ENCODE measurements around the gene MTUS2.

DNA sequence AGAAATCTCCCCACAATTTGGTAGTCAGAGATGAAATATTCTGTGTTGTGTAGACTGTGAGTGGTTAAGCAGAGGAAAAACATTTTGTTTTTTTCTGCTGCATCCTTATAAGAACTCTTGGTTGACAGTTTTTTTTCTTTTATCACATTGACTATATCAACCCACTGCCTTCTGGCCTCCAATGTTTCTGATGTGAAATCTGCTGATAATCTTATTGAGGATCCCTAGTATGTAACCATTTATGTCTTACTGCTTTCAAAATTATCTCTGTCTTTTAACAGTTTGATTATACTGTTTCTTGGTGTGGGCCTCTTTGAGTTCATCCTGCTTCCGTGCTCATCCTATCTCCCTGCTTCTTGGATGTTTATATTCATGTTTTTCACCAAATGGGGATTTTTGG lies 316.9 kb downstream of the MTUS2 start:
- TF ChIP-seq, protein P1, sequence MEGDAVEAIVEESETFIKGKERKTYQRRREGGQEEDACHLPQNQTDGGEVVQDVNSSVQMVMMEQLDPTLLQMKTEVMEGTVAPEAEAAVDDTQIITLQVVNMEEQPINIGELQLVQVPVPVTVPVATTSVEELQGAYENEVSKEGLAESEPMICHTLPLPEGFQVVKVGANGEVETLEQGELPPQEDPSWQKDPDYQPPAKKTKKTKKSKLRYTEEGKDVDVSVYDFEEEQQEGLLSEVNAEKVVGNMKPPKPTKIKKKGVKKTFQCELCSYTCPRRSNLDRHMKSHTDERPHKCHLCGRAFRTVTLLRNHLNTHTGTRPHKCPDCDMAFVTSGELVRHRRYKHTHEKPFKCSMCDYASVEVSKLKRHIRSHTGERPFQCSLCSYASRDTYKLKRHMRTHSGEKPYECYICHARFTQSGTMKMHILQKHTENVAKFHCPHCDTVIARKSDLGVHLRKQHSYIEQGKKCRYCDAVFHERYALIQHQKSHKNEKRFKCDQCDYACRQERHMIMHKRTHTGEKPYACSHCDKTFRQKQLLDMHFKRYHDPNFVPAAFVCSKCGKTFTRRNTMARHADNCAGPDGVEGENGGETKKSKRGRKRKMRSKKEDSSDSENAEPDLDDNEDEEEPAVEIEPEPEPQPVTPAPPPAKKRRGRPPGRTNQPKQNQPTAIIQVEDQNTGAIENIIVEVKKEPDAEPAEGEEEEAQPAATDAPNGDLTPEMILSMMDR (IDR thresholded peaks at IDR 0.05) = no peak
- no peak for TF ChIP-seq EZH2 (IDR thresholded peaks at IDR 0.05)
- TF ChIP-seq EZH2phosphoT487 (IDR thresholded peaks at IDR 0.05) = no peak

Measured in neural progenitor cell (in vitro differentiated cells).